GM23338 (cell line): ENCODE measurements around the gene CTNNBIP1. TPM values are rescaled to one million over a fixed set of nuclear protein-coding genes. Genes with fewer than 3 reads are reported as not detected.
A peak's percentile ranks its signal among the peaks of the same experiment; 100 is the strongest.

Experiments
- ATAC-seq: fragments of 200-7000 bp; cut with Tn5 transposase; 3 replicates; pipeline ENCODE4 v1.9.1; 2020
- DNase-seq: peaks from one replicate; pipeline ENCODE4 v3.0.0-alpha.2; 2015; ENCODE audit warnings: low spot score
- H2AFZ ChIP-seq: fragments of 200-600 bp; sonication (generic); 2 replicates; pipeline ENCODE4 v1.8.0; 2016; ENCODE audit warnings: antibody characterized with exemption, mild to moderate bottlenecking, moderate library complexity
- H3F3A ChIP-seq: fragments of 200-600 bp; sonication (generic); replicated peaks from 2 replicates; pipeline ENCODE4 v1.8.0; 2017; ENCODE audit warnings: antibody characterized with exemption, mixed run types, low read depth
- H3K27ac ChIP-seq: fragments of 200-600 bp; sonication (generic); 2 replicates; pipeline ENCODE4 v1.6.1; 2016; ENCODE audit warnings: low read depth
- H3K27me3 ChIP-seq: fragments of 200-600 bp; sonication (generic); 2 replicates; pipeline ENCODE4 v1.8.0; 2016; ENCODE audit warnings: mild to moderate bottlenecking, mixed run types, moderate library complexity; ENCODE audit not compliant: insufficient read depth
- H3K36me3 ChIP-seq: fragments of 200-600 bp; sonication (generic); 2 replicates; pipeline ENCODE4 v1.8.0; 2016; ENCODE audit warnings: mild to moderate bottlenecking; ENCODE audit not compliant: insufficient read depth
- H3K4me1 ChIP-seq: fragments of 200-600 bp; sonication (generic); 2 replicates; pipeline ENCODE4 v1.8.0; 2016; ENCODE audit warnings: mild to moderate bottlenecking, moderate library complexity; ENCODE audit not compliant: insufficient read depth
- H3K4me2 ChIP-seq: fragments of 200-600 bp; sonication (generic); 2 replicates; pipeline ENCODE4 v1.7.1; 2017; ENCODE audit warnings: mixed run types
- H3K4me3 ChIP-seq: fragments of 200-600 bp; sonication (generic); 2 replicates; pipeline ENCODE4 v1.6.1; 2016; ENCODE audit warnings: mixed run types
- H3K79me2 ChIP-seq: fragments of 200-600 bp; sonication (generic); replicated peaks from 2 replicates; pipeline ENCODE4 v1.8.0; 2017; ENCODE audit warnings: mild to moderate bottlenecking; ENCODE audit not compliant: insufficient read depth
- H3K9me2 ChIP-seq: fragments of 200-600 bp; sonication (generic); 2 replicates; pipeline ENCODE4 v1.8.0; 2017; ENCODE audit not compliant: insufficient read depth
- H4K20me1 ChIP-seq: fragments of 200-600 bp; sonication (generic); replicated peaks from 2 replicates; pipeline ENCODE4 v1.8.0; 2017; ENCODE audit warnings: mild to moderate bottlenecking; ENCODE audit not compliant: insufficient read depth
- H3K27ac Mint-ChIP-seq: 2 replicates; pipeline ENCODE4 v1.8.0; 2020; ENCODE audit warnings: inconsistent platforms, mild to moderate bottlenecking, moderate library complexity, mixed read lengths
- H3K27me3 Mint-ChIP-seq: 3 replicates; pipeline ENCODE4 v1.8.0; 2022; ENCODE audit warnings: low read depth, mild to moderate bottlenecking, moderate library complexity, mixed read lengths, inconsistent platforms; ENCODE audit not compliant: insufficient read depth, poor library complexity
- H3K36me3 Mint-ChIP-seq: 3 replicates; pipeline ENCODE4 v1.8.0; 2021; ENCODE audit warnings: low read depth, mild to moderate bottlenecking, inconsistent platforms, moderate library complexity, mixed read lengths
- H3K4me1 Mint-ChIP-seq: 3 replicates; pipeline ENCODE4 v1.8.0; 2020; ENCODE audit warnings: mild to moderate bottlenecking, inconsistent platforms, mixed read lengths
- H3K4me3 Mint-ChIP-seq: 3 replicates; pipeline ENCODE4 v1.8.0; 2021; ENCODE audit warnings: moderate library complexity, mild to moderate bottlenecking, inconsistent platforms, mixed read lengths
- H3K9me3 Mint-ChIP-seq: 3 replicates; pipeline ENCODE4 v1.8.0; 2020; ENCODE audit warnings: moderate library complexity, mild to moderate bottlenecking, inconsistent platforms, mixed read lengths
- CREB1 ChIP-seq: fragments of 250-450 bp; sonication (Bioruptor Pico); IDR thresholded peaks from 2 replicates; pipeline ENCODE4 v1.5.0; 2020; ENCODE audit warnings: low read depth, mild to moderate bottlenecking, moderate library complexity
- CTCF ChIP-seq, 2 experiments: fragments of 200-600 bp in 1 of 2; sonication (generic) in 1 of 2; conservative IDR thresholded peaks; 2 replicates each; pipeline versions ENCODE4 v1.5.1 to v1.6.1; 2016 to 2017; ENCODE audit warnings: antibody characterized with exemption in 2 of 2, low read depth in 2 of 2, mild to moderate bottlenecking in 2 of 2, moderate library complexity in 1 of 2
- ETS1 ChIP-seq: IDR thresholded peaks from 2 replicates; pipeline ENCODE4 v1.6.1; 2016; ENCODE audit warnings: antibody characterized with exemption
- EZH2 ChIP-seq: fragments of 200-600 bp; sonication (generic); IDR thresholded peaks from one replicate; pipeline ENCODE4 v1.8.0; 2017; ENCODE audit warnings: antibody characterized with exemption, mild to moderate bottlenecking, low read depth; ENCODE audit not compliant: unreplicated experiment
- EZH2phosphoT487 ChIP-seq: fragments of 200-600 bp; sonication (generic); IDR thresholded peaks from one replicate; pipeline ENCODE4 v1.8.1; 2018; ENCODE audit warnings: antibody characterized with exemption; ENCODE audit not compliant: unreplicated experiment
- JUNB ChIP-seq: IDR thresholded peaks from one replicate; pipeline ENCODE4 v1.6.1; 2016; ENCODE audit warnings: antibody characterized with exemption; ENCODE audit not compliant: unreplicated experiment
- NANOG ChIP-seq: IDR thresholded peaks from 2 replicates; pipeline ENCODE4 v1.6.1; 2016; ENCODE audit warnings: antibody characterized with exemption, borderline replicate concordance
- POLR2AphosphoS5 ChIP-seq: IDR thresholded peaks from 2 replicates; pipeline ENCODE4 v1.6.1; 2016; ENCODE audit warnings: antibody characterized with exemption, low read depth
- REST ChIP-seq: IDR thresholded peaks from one replicate; pipeline ENCODE4 v1.6.1; 2018; ENCODE audit warnings: antibody characterized with exemption; ENCODE audit not compliant: unreplicated experiment
- ZNF114 ChIP-seq: fragments of 250-450 bp; sonication (Bioruptor Pico); IDR thresholded peaks from 2 replicates; pipeline ENCODE4 v1.5.0; 2020; ENCODE audit warnings: mild to moderate bottlenecking, moderate library complexity
- ZNF331 ChIP-seq: fragments of 250-450 bp; sonication (Bioruptor Pico); IDR thresholded peaks from 2 replicates; pipeline ENCODE4 v1.5.0; 2020; ENCODE audit warnings: low read depth, mild to moderate bottlenecking, moderate library complexity
- polyA plus RNA-seq: library from polyadenylated mRNA; unstranded; fragments of >200 nt; fragmentation: Nextera tagmentation; extraction: Ambion mirVana; gene quantifications from 2 replicates; pipeline ENCODE4 v1.2.1, GENCODE V29; 2016
- total RNA-seq: library from RNA; depleted of rRNA; stranded (reverse); fragments of >200 nt; shearing (Covaris generic); gene quantifications from 2 replicates; pipeline ENCODE4 v1.2.3, GENCODE V29; 2014

The CTNNBIP1 gene
- total and polyA plus RNA-seq, 2 experiments from 2014 or later = 30.3 to 55.1 TPM

GRCh38 chr1:9883585-9884449 is 26.3 kb downstream of the CTNNBIP1 start:
- H3K4me1 Mint-ChIP-seq = peaks cover 15% of the 10 kb centered on the region; the same call in 2 of the 3 replicates
- TF ChIP-seq POLR2AphosphoS5 = no peak
- no peak for TF ChIP-seq REST
- no peak for TF ChIP-seq ETS1
- TF ChIP-seq EZH2 = no peak
- TF ChIP-seq CTCF (conservative IDR thresholded peaks at IDR 0.05; ENCODE audit: low read depth in 2 of 2) = no peak
- TF ChIP-seq ZNF331 (CRISPR knock-in tag) = no peak
- TF ChIP-seq JUNB = no peak
- no peak for TF ChIP-seq EZH2phosphoT487
- TF ChIP-seq NANOG = no peak
- no peak for TF ChIP-seq CREB1
- no peak for TF ChIP-seq ZNF114
- Histone ChIP-seq H4K20me1 (no peaks in the 10 kb centered on the region; the same call in 1 of the 2 replicates), H3K27me3 (no peaks in the 10 kb centered on the region), H2AFZ (no peak overlapping the region), H3K36me3 (no peaks in the 10 kb centered on the region; the same call in 1 of the 2 replicates), H3K9me2 (no peaks in the 10 kb centered on the region), H3K4me3 (no peak overlapping the region), H3K27ac (no peak overlapping the region), H3K79me2 (no peaks in the 10 kb centered on the region), H3K4me1 (no peaks in the 10 kb centered on the region), H3K4me2 (no peak overlapping the region), H3F3A (no peaks in the 10 kb centered on the region; the same call in 1 of the 2 replicates)
- H3K27me3 Mint-ChIP-seq = peaks cover 7% of the 10 kb centered on the region
- H3K9me3 Mint-ChIP-seq = no peaks in the 10 kb centered on the region
- no peak overlapping the region for H3K4me3 Mint-ChIP-seq
- peaks cover 6% of the 10 kb centered on the region; the same call in 2 of the 3 replicates for H3K36me3 Mint-ChIP-seq
- ATAC-seq = peak; percentile 17; the same call in 2 of the 3 replicates
- no peak for DNase-seq
- no peak overlapping the region for H3K27ac Mint-ChIP-seq
